Suprapubic skin (tissue), 4 donors: ENCODE results near the gene ERN1.

ENCODE experiments used
- EP300 ChIP-seq: sonication (generic); formaldehyde crosslinking; IDR thresholded peaks from one replicate; pipeline ENCODE4 v1.6.1; 2017; ENCODE audit warnings: antibody characterized with exemption
- POLR2AphosphoS5 ChIP-seq, 3 donors: sonication (generic); formaldehyde crosslinking; IDR thresholded peaks; one replicate each; pipeline ENCODE4 v1.6.1; 2017; ENCODE audit warnings: antibody characterized with exemption in 3 of 3
- TF ChIP-seq, protein P1 (sequence below), 2 donors: fragments of 200-600 bp in 1 of 2; fragments of 450-650 bp in 1 of 2; sonication (generic) in 1 of 2; IDR thresholded peaks; one replicate each; pipeline ENCODE4 v1.5.1; 2016 to 2019; ENCODE audit warnings: antibody characterized with exemption in 2 of 2, mild to moderate bottlenecking in 1 of 2, moderate library complexity in 1 of 2

DNA sequence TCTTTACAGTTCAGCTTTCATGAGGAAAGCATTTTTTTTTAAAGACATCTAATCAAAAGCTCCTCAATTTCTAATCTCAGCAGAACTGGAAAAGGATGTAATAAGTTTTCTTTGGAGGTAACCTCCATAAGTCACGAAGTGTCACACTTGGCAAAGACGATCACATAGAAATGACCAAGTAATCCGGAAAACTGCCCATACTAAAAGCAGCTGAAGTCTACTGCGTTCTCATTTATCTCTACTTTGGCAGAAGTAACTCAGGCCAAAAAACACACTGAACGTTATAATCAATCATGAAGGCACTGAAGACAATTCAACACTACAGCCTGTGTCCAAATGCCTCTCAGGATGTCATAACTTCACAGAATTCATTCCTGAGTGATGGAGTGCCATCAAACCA is 39.8 kb downstream of the ERN1 start:
- TF ChIP-seq, protein P1, sequence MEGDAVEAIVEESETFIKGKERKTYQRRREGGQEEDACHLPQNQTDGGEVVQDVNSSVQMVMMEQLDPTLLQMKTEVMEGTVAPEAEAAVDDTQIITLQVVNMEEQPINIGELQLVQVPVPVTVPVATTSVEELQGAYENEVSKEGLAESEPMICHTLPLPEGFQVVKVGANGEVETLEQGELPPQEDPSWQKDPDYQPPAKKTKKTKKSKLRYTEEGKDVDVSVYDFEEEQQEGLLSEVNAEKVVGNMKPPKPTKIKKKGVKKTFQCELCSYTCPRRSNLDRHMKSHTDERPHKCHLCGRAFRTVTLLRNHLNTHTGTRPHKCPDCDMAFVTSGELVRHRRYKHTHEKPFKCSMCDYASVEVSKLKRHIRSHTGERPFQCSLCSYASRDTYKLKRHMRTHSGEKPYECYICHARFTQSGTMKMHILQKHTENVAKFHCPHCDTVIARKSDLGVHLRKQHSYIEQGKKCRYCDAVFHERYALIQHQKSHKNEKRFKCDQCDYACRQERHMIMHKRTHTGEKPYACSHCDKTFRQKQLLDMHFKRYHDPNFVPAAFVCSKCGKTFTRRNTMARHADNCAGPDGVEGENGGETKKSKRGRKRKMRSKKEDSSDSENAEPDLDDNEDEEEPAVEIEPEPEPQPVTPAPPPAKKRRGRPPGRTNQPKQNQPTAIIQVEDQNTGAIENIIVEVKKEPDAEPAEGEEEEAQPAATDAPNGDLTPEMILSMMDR (IDR thresholded peaks at IDR 0.05): no peak
- TF ChIP-seq POLR2AphosphoS5 (IDR thresholded peaks at IDR 0.05) (no peak), EP300 (no peak)
